Fibroblast of lung (primary cell): ENCODE measurements around the gene MIEF1.

Experiments used
- CTCF ChIP-seq, 2 donors: IDR thresholded peaks in 1 of 2; conservative IDR thresholded peaks in 1 of 2; 1 replicate in 1 of 2; 2 replicates in 1 of 2; pipeline ENCODE4 v1.5.1; 2011 to 2012; ENCODE audit warnings: low read length in 2 of 2, control low read depth in 1 of 2, inconsistent platforms in 1 of 2, low read depth in 1 of 2, mild to moderate bottlenecking in 1 of 2
- EZH2 ChIP-seq: IDR thresholded peaks from 2 replicates; pipeline ENCODE4 v1.5.1; 2012; ENCODE audit warnings: low read length, control low read depth, mild to moderate bottlenecking; ENCODE audit errors: missing control alignments

DNA sequence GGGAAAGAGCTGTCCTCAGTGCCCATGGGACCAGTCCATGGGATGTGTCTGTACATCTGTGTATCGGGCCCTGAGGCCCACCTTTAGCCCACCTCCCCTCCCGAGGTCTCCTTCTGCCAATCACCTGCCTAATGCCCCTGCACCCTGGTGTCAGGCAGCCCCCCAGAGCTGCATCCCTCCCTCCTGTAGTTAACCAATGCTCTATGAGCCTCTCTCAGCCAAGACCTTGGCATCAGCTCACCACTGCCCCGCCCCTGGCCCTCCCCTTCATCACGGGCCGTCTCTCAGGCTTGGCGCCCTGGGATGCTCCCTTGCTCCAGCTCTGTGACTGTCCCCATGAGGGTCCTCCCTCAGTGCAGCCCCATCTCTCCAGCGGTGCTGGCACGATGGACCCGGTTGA, 26.8 kb upstream of the MIEF1 start:
- no peak for TF ChIP-seq CTCF (conservative IDR thresholded peaks at IDR 0.05 in 1 of 2, IDR thresholded peaks at IDR 0.05 in 1 of 2; ENCODE audit: low read depth in 1 of 2, low read length in 2 of 2)
- no peak for TF ChIP-seq EZH2
